HFF-Myc (cell line): ENCODE measurements around the gene ARMS2.

Source experiments
- DNase-seq: peaks from one replicate; pipeline ENCODE4 v3.0.0-alpha.2; 2011; ENCODE audit warnings: low read depth; ENCODE audit errors: extremely low read depth
- H3K4me3 ChIP-seq: replicated peaks from 2 replicates; pipeline ENCODE4 v1.5.1; 2011; ENCODE audit warnings: low read depth, mild to moderate bottlenecking, control low read depth, low read length
- CTCF ChIP-seq: IDR thresholded peaks from 2 replicates; pipeline ENCODE4 v1.5.1; 2012; ENCODE audit warnings: mild to moderate bottlenecking, low read depth, low read length, control low read depth; ENCODE audit errors: missing control alignments

Gene ARMS2

GRCh38 chr10:122484276-122485060 lies 30.0 kb downstream of the ARMS2 start:
- DNase-seq: no peak
- H3K4me3 ChIP-seq: no peak overlapping the region
- no peak for TF ChIP-seq CTCF

DNA sequence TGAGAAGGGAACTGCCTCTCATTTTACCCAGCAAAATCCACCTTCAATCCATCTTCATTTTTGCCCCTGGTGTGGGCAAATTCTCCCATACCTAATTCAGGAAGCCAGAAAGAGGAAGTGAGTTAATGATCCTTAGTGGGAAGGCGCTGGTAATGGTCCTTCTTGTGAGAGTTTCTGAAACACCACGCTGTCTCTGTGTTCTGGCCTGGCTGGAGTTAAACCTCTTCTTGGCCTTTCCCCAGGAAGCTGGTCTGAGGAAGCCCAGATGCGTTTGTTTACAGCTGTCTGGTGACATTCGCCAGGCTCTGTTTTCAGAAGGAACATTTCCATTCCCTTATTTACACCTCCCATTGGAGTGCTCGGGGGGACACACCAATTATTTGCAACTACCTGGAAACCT lies 31.2 kb downstream of the ARMS2 start:
- no peak overlapping the region for H3K4me3 ChIP-seq
- TF ChIP-seq CTCF: no peak
- no peak for DNase-seq

GRCh38 chr10:122486406-122487080 lies 32.1 kb downstream of the ARMS2 start:
- no peak for TF ChIP-seq CTCF
- DNase-seq: no peak
- H3K4me3 ChIP-seq: no peak overlapping the region

DNA sequence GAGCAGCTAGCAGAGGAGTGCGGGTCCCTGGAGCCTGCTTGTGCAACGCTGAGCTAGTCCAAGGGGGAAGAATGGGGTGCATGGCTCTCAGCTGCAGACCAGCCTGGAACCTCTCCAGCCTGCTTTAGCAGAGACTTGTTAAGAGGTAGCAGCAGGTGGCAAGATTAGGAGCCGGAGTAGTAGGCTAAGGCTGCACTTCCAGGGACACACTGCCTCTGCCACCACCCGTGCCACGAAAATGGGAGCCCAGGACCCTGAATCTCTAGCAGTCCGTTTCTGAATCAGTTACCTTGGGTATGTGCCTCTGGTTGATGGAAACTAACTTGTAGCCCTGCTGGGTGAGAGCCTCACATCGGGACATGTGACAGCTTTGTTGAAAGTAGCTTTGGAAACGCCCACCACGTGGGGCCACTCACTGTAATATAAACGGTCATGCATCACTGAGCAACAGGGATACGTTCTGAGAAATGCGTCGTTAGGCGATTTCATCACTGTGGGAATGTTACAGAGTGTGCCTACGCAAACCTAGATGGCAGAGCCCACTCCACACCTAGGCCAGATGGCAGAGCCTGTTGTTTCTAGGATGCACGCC lies 32.8 kb downstream of the ARMS2 start:
- no peak for TF ChIP-seq CTCF
- DNase-seq: no peak
- no peak overlapping the region for H3K4me3 ChIP-seq

GRCh38 chr10:122490268-122490667 lies 35.8 kb downstream of the ARMS2 start:
- no peak for TF ChIP-seq CTCF
- no peak for DNase-seq
- no peak overlapping the region for H3K4me3 ChIP-seq

DNA sequence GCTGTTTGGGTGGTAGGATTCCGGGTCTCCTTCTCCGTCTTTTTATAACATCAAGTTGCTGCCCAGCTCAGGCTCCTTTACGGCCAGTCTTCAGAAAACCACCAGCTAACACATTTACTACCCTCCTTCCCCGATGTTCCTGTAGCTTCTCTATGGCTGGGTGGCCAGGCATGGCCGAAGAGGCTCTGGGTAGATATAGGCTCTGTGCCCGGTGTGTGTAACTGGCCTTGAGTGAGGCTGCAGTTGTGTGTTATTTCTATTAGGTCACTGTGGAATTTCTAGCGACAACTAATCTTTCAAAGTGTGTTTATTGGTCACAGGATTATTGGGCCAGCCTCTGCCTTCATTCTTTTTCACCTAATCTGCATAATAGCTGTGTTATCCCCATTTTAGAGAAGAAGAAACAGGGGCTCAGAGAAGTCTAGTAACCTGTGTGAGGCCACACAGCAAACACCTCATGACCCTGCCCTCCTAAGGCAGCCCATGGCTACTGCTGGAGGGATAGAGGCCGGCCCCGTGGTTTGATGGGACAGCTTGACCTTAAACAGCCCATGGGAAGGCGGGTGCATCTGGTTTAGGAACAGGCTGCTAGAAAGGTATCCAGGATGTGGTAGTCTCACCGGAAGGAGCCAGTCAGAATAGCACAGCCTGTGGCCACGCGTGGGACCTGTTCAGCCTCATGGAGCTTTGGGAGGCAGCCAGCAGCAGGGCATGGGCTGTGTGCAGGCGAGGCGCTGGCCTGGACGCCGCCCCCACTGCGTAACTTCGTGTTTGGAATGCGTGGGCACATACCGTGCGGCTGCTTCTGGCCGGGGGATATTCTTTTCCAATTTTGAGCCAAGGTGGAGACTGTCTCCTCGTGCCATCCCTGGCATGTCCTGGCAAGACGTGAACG lies 36.6 kb downstream of the ARMS2 start:
- no peak for DNase-seq
- TF ChIP-seq CTCF: no peak
- H3K4me3 ChIP-seq: no peak overlapping the region
